Testis (tissue), 3 donors: ENCODE data around the gene CYP4F3. TPM values are rescaled to one million over a fixed set of nuclear protein-coding genes. Genes with fewer than 3 reads are reported as not detected.
"Not testable (repeated sequence)": the region's sequence is repeated elsewhere in the genome, so short reads cannot be mapped to it uniquely, and the experiment has no call there.

Experiments
- DNase-seq: peaks from one replicate; pipeline ENCODE4 v3.0.0-alpha.2; 2019
- H3K27ac ChIP-seq, 2 donors: fragments of 200-600 bp; sonication (generic); one replicate each; pipeline ENCODE4 v1.5.1; 2019
- H3K27me3 ChIP-seq: fragments of 200-600 bp; sonication (generic); one replicate; pipeline ENCODE4 v1.5.1; 2019
- H3K36me3 ChIP-seq: fragments of 200-600 bp; sonication (generic); one replicate; pipeline ENCODE4 v1.5.1; 2017; ENCODE audit warnings: low read depth; ENCODE audit errors: missing control alignments
- H3K4me1 ChIP-seq: fragments of 200-600 bp; sonication (generic); one replicate; pipeline ENCODE4 v1.5.1; 2019
- H3K4me3 ChIP-seq, 2 donors: fragments of 200-600 bp; sonication (generic); one replicate each; pipeline ENCODE4 v1.5.1; 2017 to 2019
- H3K9me3 ChIP-seq: fragments of 200-600 bp; sonication (generic); one replicate; pipeline ENCODE4 v1.5.1; 2017
- CTCF ChIP-seq, 3 experiments: fragments of 450-650 bp in 2 of 3; fragments of 200-600 bp in 1 of 3; sonication (generic) in 1 of 3; IDR thresholded peaks; one replicate each; pipeline ENCODE4 v1.5.1; 2016 to 2019; ENCODE audit warnings: antibody characterized with exemption in 3 of 3, mild to moderate bottlenecking in 2 of 3, moderate library complexity in 1 of 3
- POLR2A ChIP-seq: fragments of 450-650 bp; IDR thresholded peaks from one replicate; pipeline ENCODE4 v1.6.1; 2017; ENCODE audit warnings: antibody characterized with exemption, mild to moderate bottlenecking, moderate library complexity
- WGBS, 2 donors: methylation state at CpG; one replicate each; pipeline ENCODE4 v1.1.5; 2018; 5-methylcytosine and 5-hydroxymethylcytosine counted together
- intact Hi-C: fragments of 100-400 bp; cut with DNase I; formaldehyde crosslinking; loops from one replicate; pipeline ENCODE4 v1.15.1; 2023; ENCODE audit warnings: low total_unique reads
- polyA plus RNA-seq: library from polyadenylated mRNA; stranded (reverse); fragments of 350-450 nt; fragmentation: Illumina TruSeq; extraction: RNeasy Lipid Tissue Mini Kit (QIAGEN cat#74804); gene quantifications from one replicate; pipeline ENCODE4 v1.2.3, GENCODE V29; 2014; ENCODE audit warnings: low read depth, low replicate concordance; ENCODE audit not compliant: insufficient read depth
- total RNA-seq, 2 donors: library from RNA; depleted of rRNA; stranded (reverse); fragments of >200 nt; gene quantifications; one replicate each; pipeline ENCODE4 v1.2.3, GENCODE V29; 2016

CYP4F3 gene
- total and polyA plus RNA-seq, 3 donors from 2014 or later = 0.74 to 1.4 (median 1.0) TPM

GRCh38 chr19:15643387-15643786 lies 2.7 kb downstream of the CYP4F3 start:
- 79 to 86% methylated on average over 3 of the region's 3 CpGs for WGBS, 2 donors
- Histone ChIP-seq H3K9me3 (no peaks in the 10 kb centered on the region), H3K27ac (no peak overlapping the region), H3K36me3 (no peaks in the 10 kb centered on the region), H3K4me1 (peaks cover 6% of the 10 kb centered on the region), H3K27me3 (no peaks in the 10 kb centered on the region), H3K4me3 (no peak overlapping the region)
- no peak for DNase-seq
- intact Hi-C loops = no loop called here
- TF ChIP-seq POLR2A = no peak
- no peak for TF ChIP-seq CTCF (IDR thresholded peaks at IDR 0.05)

- H3K27ac ChIP-seq = no peak overlapping the region
- DNase-seq = no peak
- 76 to 85% methylated on average over 3 of the region's 3 CpGs for WGBS, 2 donors
- no peaks in the 10 kb centered on the region for H3K36me3 ChIP-seq
- no peaks in the 10 kb centered on the region for H3K9me3 ChIP-seq
- peaks cover 6% of the 10 kb centered on the region for H3K4me1 ChIP-seq
- no peaks in the 10 kb centered on the region for H3K27me3 ChIP-seq
- intact Hi-C loops = no loop called here
- TF ChIP-seq POLR2A (no peak), CTCF (IDR thresholded peaks at IDR 0.05) (no peak)
- H3K4me3 ChIP-seq = no peak overlapping the region
Observed at GRCh38 chr19:15644066-15644741, 3.5 kb downstream of the CYP4F3 start.

- Histone ChIP-seq H3K27ac (no peak overlapping the region), H3K4me3 (no peak overlapping the region), H3K27me3 (no peaks in the 10 kb centered on the region), H3K36me3 (no peaks in the 10 kb centered on the region), H3K9me3 (no peaks in the 10 kb centered on the region), H3K4me1 (peaks cover 6% of the 10 kb centered on the region)
- DNase-seq = no peak
- WGBS, 2 donors = 76 to 78% methylated on average over 3 of the region's 3 CpGs
- TF ChIP-seq POLR2A (no peak), CTCF (IDR thresholded peaks at IDR 0.05) (no peak)
- intact Hi-C loops = no loop called here
Observed at GRCh38 chr19:15644816-15645215, 4.1 kb downstream of the CYP4F3 start.

GRCh38 chr19:15649526-15649925 lies 8.8 kb downstream of the CYP4F3 start:
- intact Hi-C loops = no loop called here
- WGBS, 2 donors = 73 to 78% methylated on average over 2 of the region's 2 CpGs
- Histone ChIP-seq H3K4me1 (no peaks in the 10 kb centered on the region), H3K27me3 (no peaks in the 10 kb centered on the region), H3K36me3 (no peaks in the 10 kb centered on the region), H3K27ac (no peak overlapping the region), H3K9me3 (no peaks in the 10 kb centered on the region), H3K4me3 (no peak overlapping the region)
- TF ChIP-seq CTCF (IDR thresholded peaks at IDR 0.05) (no peak), POLR2A (no peak)
- DNase-seq = no peak

- DNase-seq, H3K27me3 ChIP-seq, H3K9me3 ChIP-seq, H3K27ac ChIP-seq, H3K4me3 ChIP-seq, H3K4me1 ChIP-seq, H3K36me3 ChIP-seq, intact Hi-C loops: not testable (repeated sequence)
Observed at GRCh38 chr19:15650123-15650522, 9.4 kb downstream of the CYP4F3 start.
